Daoy (cell line): ENCODE measurements around the gene ATP2B3. TPM values are rescaled to one million over a fixed set of nuclear protein-coding genes. Genes with fewer than 3 reads are reported as not detected.
A peak's percentile ranks its signal among the peaks of the same experiment; 100 is the strongest.

Source experiments
- DNase-seq: peaks from one replicate; pipeline ENCODE4 v3.0.0-alpha.2; 2015; ENCODE audit warnings: low read depth
- total RNA-seq: library from RNA; depleted of rRNA; stranded (reverse); fragments of >200 nt; shearing (Covaris generic); gene quantifications from 2 replicates; pipeline ENCODE4 v1.2.3, GENCODE V29; 2014; rRNA removed

Gene ATP2B3
- total RNA-seq = not detected in 2 replicates

- no peak for DNase-seq
These were observed at the start of gene ATP2B3 for GRCh38 chrX:153517423-153517822. Gene ATP2B3 (plus strand): TSS chrX:153517642. CDS start chrX:153536248, 18,606 bp downstream.

GRCh38 chrX:153468008-153468580 is 49.3 kb upstream of the ATP2B3 start:
- DNase-seq = no peak

GRCh38 chrX:153469811-153470410 is 47.5 kb upstream of the ATP2B3 start:
- DNase-seq = peak; percentile 46

- peak; percentile 91 for DNase-seq
These were observed 46.8 kb upstream of the ATP2B3 start, which contains the start of gene HAUS7 for GRCh38 chrX:153470411-153471363. Gene HAUS7 (minus strand): TSS chrX:153470576. CDS start chrX:153470557, 19 bp downstream.

GRCh38 chrX:153471663-153472280 is 45.7 kb upstream of the ATP2B3 start:
- no peak for DNase-seq

- DNase-seq = no peak
These were observed 44.3 kb upstream of the ATP2B3 start for GRCh38 chrX:153473126-153473525.

GRCh38 chrX:153474266-153474665 is 43.2 kb upstream of the ATP2B3 start:
- no peak for DNase-seq

- DNase-seq = peak; percentile 72
These were observed 42.7 kb upstream of the ATP2B3 start for GRCh38 chrX:153474718-153475117.

- no peak for DNase-seq
These were observed 42.2 kb upstream of the ATP2B3 start for GRCh38 chrX:153475271-153475670.

GRCh38 chrX:153475751-153476281 is 41.6 kb upstream of the ATP2B3 start:
- no peak for DNase-seq

- DNase-seq = peak; percentile 82
These were observed 40.6 kb upstream of the ATP2B3 start for GRCh38 chrX:153476666-153477363.

GRCh38 chrX:153477364-153477857 is 40.0 kb upstream of the ATP2B3 start:
- no peak for DNase-seq

- no peak for DNase-seq
These were observed 39.5 kb upstream of the ATP2B3 start for GRCh38 chrX:153477901-153478300.

GRCh38 chrX:153478746-153479145 is 38.7 kb upstream of the ATP2B3 start:
- DNase-seq = no peak

- DNase-seq = no peak
These were observed 36.4 kb upstream of the ATP2B3 start for GRCh38 chrX:153481043-153481442.

- no peak for DNase-seq
These were observed 34.9 kb upstream of the ATP2B3 start for GRCh38 chrX:153482376-153483015.

- no peak for DNase-seq
These were observed 31.9 kb upstream of the ATP2B3 start for GRCh38 chrX:153485396-153486080.

GRCh38 chrX:153486171-153486570 is 31.3 kb upstream of the ATP2B3 start:
- DNase-seq = no peak

GRCh38 chrX:153487590-153488071 is 29.8 kb upstream of the ATP2B3 start:
- peak; percentile 35 for DNase-seq
